Gastrocnemius medialis (tissue), 4 donors: ENCODE results near the gene RPS18. TPM values are rescaled to one million over a fixed set of nuclear protein-coding genes. Genes with fewer than 3 reads are reported as not detected.
"Not testable (repeated sequence)": the region's sequence is repeated elsewhere in the genome, so short reads cannot be mapped to it uniquely, and the experiment has no call there.

Source experiments
- ATAC-seq, 2 donors: fragments of 150-250 bp; one replicate each; pipeline ENCODE4 v1.9.1; 2016
- DNase-seq, 2 donors: peaks; one replicate each; pipeline ENCODE4 v3.0.0-alpha.2; 2019
- H3K27ac ChIP-seq, 4 donors: fragments of 200-600 bp; sonication (generic); 1 replicate in 1 of 4; 2 replicates in 3 of 4; pipeline ENCODE4 v1.5.1; 2016 to 2018; ENCODE audit warnings: mild to moderate bottlenecking in 2 of 4, moderate library complexity in 1 of 4
- H3K27me3 ChIP-seq, 3 donors: fragments of 200-600 bp; sonication (generic) in 2 of 3; 1 replicate in 1 of 3; 2 replicates in 2 of 3; pipeline versions ENCODE4 v1.5.1 to v1.6.0; 2016 to 2019; ENCODE audit warnings: mild to moderate bottlenecking in 1 of 3, moderate library complexity in 1 of 3
- H3K36me3 ChIP-seq, 2 donors: fragments of 200-600 bp; sonication (generic) in 1 of 2; one replicate each; pipeline ENCODE4 v1.5.1; 2017 to 2018
- H3K4me1 ChIP-seq, 2 donors: fragments of 200-600 bp; sonication (generic) in 1 of 2; one replicate each; pipeline ENCODE4 v1.5.1; 2016 to 2017; ENCODE audit warnings: mild to moderate bottlenecking in 2 of 2
- H3K4me3 ChIP-seq, 4 donors: fragments of 200-600 bp; sonication (generic) in 3 of 4; 1 replicate in 1 of 4; 2 replicates in 3 of 4; pipeline ENCODE4 v1.5.1; 2016 to 2019; ENCODE audit warnings: mild to moderate bottlenecking in 2 of 4
- H3K9me3 ChIP-seq, 3 donors: fragments of 200-600 bp; sonication (generic) in 2 of 3; 1 replicate in 1 of 3; 2 replicates in 2 of 3; pipeline ENCODE4 v1.5.1; 2016 to 2019
- POLR2A ChIP-seq, 2 donors: fragments of 450-650 bp; IDR thresholded peaks; one replicate each; pipeline ENCODE4 v1.6.1; 2017; ENCODE audit warnings: antibody characterized with exemption in 2 of 2, mild to moderate bottlenecking in 2 of 2, moderate library complexity in 2 of 2
- in situ Hi-C, 4 donors: fragments of 200-750 bp; cut with MboI; loops; one replicate each; pipeline versions ENCODE4 v1.15.0 to v1.8.0; 2017; ENCODE audit warnings: low sequenced_read_pairs in 4 of 4
- intact Hi-C: fragments of 100-400 bp; cut with DNase I; formaldehyde crosslinking; loops from one replicate; pipeline ENCODE4 v1.15.1; 2023; ENCODE audit warnings: low total_unique reads
- total RNA-seq, 4 donors: library from RNA; depleted of rRNA; stranded (reverse); fragments of >200 nt; gene quantifications; one replicate each; pipeline versions ENCODE4 v1.1.0 to v1.2.3, GENCODE V29; 2016
- TF ChIP-seq, protein P1 (sequence below), 5 experiments: fragments of 450-650 bp in 3 of 5; fragments of 200-600 bp in 2 of 5; sonication (generic) in 2 of 5; IDR thresholded peaks in 4 of 5; conservative IDR thresholded peaks in 1 of 5; 1 replicate in 4 of 5; 2 replicates in 1 of 5; pipeline ENCODE4 v1.5.1; 2016 to 2019; ENCODE audit warnings: antibody characterized with exemption in 5 of 5, mild to moderate bottlenecking in 3 of 5, moderate library complexity in 3 of 5

The RPS18 gene
- total RNA-seq, 4 donors from 2014 or later = 1,834 to 2,142 (median 2,010) TPM

DNA sequence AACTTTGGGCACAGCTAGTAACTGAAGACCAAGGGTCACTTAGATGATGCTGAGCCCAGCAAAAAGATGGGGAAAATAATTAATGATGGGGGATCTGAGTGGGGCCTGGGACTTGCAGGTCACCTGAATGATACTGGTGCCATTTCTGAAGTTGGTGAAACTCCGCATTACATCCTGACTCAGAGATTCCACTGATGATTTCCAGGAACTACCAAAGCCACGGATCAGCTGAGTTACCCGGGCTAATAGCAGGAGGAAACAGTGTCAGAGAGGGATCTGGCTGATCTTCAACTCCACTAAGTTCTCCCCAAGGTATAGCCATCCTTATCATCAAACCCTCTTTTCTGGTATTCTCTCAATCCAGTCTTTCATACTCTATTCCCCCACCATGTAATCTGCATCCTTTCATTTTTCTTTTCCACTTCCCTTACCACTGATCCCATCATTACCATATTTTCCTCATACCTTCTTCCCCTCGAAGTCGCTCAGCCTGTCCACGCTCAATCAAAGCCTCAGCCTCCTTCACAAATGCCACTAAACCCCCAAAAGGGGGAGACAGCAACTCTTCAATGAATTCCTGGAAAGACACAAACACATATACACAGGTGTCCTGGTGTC lies 20.4 kb upstream of the RPS18 start:
- H3K9me3 ChIP-seq = no peaks in the 10 kb centered on the region
- TF ChIP-seq, protein P1, sequence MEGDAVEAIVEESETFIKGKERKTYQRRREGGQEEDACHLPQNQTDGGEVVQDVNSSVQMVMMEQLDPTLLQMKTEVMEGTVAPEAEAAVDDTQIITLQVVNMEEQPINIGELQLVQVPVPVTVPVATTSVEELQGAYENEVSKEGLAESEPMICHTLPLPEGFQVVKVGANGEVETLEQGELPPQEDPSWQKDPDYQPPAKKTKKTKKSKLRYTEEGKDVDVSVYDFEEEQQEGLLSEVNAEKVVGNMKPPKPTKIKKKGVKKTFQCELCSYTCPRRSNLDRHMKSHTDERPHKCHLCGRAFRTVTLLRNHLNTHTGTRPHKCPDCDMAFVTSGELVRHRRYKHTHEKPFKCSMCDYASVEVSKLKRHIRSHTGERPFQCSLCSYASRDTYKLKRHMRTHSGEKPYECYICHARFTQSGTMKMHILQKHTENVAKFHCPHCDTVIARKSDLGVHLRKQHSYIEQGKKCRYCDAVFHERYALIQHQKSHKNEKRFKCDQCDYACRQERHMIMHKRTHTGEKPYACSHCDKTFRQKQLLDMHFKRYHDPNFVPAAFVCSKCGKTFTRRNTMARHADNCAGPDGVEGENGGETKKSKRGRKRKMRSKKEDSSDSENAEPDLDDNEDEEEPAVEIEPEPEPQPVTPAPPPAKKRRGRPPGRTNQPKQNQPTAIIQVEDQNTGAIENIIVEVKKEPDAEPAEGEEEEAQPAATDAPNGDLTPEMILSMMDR (IDR thresholded peaks at IDR 0.05 in 4 of 5, conservative IDR thresholded peaks at IDR 0.05 in 1 of 5) = no peak
- TF ChIP-seq POLR2A (IDR thresholded peaks at IDR 0.05) = no peak
- no peak overlapping the region for H3K27ac ChIP-seq
- ATAC-seq = no peak
- H3K27me3 ChIP-seq = no peaks in the 10 kb centered on the region
- H3K36me3 ChIP-seq = peaks cover 0 to 15% of the 10 kb centered on the region in 2 donors
- intact Hi-C loops (no loop called here), in situ Hi-C loops (no loop called here)
- DNase-seq = no peak
- peaks cover 10 to 17% of the 10 kb centered on the region in 2 donors for H3K4me1 ChIP-seq
- H3K4me3 ChIP-seq = no peak overlapping the region

DNA sequence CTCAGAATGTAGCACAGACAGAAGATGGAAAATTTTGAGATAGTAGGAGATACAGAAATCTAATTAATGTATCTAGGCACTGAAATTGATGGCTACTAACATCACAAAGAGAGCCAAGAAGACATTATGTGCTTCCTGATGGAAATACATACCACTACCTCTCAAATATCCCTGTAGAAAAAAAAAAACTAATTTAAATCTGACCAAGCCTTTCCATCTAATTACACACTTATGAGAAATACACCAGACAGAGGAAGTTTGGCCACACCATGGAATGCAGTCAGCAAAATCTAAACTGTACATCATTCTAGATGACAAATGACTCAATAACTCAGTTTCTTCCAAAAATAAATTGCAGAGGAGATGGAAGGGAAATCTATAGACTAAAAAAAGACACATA lies 19.1 kb upstream of the RPS18 start:
- in situ Hi-C loops = no loop called here
- H3K36me3 ChIP-seq = peaks cover 0 to 23% of the 10 kb centered on the region in 2 donors
- H3K4me1 ChIP-seq = peaks cover 10 to 17% of the 10 kb centered on the region in 2 donors
- H3K27me3 ChIP-seq = no peaks in the 10 kb centered on the region
- no peak overlapping the region for H3K27ac ChIP-seq
- intact Hi-C loops = no loop called here
- no peaks in the 10 kb centered on the region for H3K9me3 ChIP-seq
- TF ChIP-seq, protein P1 (IDR thresholded peaks at IDR 0.05 in 4 of 5, conservative IDR thresholded peaks at IDR 0.05 in 1 of 5) = no peak
- no peak for TF ChIP-seq POLR2A (IDR thresholded peaks at IDR 0.05)
- DNase-seq (no peak), ATAC-seq (no peak)
- no peak overlapping the region for H3K4me3 ChIP-seq

DNA sequence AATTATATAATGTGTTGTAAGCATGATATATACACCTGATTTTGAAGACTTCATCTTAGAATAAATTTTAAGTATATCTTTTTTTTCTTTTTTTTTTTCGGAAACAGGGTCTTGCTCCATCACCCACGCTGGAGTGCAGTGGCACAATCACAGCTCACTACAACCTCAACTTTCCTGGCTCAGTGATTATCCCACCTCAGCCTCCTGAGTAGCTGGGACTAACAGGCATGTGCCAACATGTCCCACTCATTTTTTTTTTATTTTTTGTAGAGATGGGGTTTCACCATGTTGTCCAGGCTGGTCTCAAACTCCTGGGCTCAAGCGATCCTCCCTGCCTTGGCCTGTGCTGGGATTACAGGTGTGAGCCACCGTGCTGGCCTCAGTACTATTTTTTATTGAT lies 17.3 kb upstream of the RPS18 start:
- intact Hi-C loops (no loop called here), in situ Hi-C loops (no loop called here)
- Histone ChIP-seq H3K4me3 (no peak overlapping the region), H3K4me1 (peaks cover 6 to 9% of the 10 kb centered on the region in 2 donors), H3K9me3 (no peaks in the 10 kb centered on the region), H3K27ac (no peak overlapping the region), H3K36me3 (peaks cover 0 to 35% of the 10 kb centered on the region in 2 donors), H3K27me3 (no peaks in the 10 kb centered on the region)
- no peak for TF ChIP-seq POLR2A (IDR thresholded peaks at IDR 0.05)
- TF ChIP-seq, protein P1 (IDR thresholded peaks at IDR 0.05 in 4 of 5, conservative IDR thresholded peaks at IDR 0.05 in 1 of 5) = no peak
- ATAC-seq (no peak), DNase-seq (no peak)

DNA sequence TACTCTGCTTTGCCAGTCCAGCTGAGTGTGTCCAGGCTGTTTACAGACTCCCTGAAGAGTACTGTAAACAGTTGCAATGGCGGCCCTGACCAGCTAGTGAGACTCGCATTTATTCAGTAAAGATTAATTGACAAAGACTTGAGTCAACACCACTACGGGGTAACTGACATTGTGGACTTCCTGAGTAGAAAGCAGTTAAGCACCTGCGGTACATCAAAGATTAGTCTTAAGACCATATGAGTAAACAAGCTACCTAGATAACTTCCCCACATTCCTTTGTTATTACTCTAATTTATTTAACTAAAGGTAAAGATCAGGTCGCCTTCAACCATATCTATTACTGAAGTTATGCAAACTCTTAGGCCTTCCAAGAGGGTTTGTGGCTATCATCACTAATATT lies 12.8 kb upstream of the RPS18 start:
- intact Hi-C loops (no loop called here), in situ Hi-C loops (no loop called here)
- Histone ChIP-seq H3K27me3 (no peaks in the 10 kb centered on the region), H3K27ac (no peak overlapping the region), H3K36me3 (peaks cover 0 to 52% of the 10 kb centered on the region in 2 donors), H3K4me1 (no peaks in the 10 kb centered on the region), H3K9me3 (no peaks in the 10 kb centered on the region), H3K4me3 (no peak overlapping the region)
- DNase-seq = no peak
- no peak for ATAC-seq
- TF ChIP-seq, protein P1 (IDR thresholded peaks at IDR 0.05 in 4 of 5, conservative IDR thresholded peaks at IDR 0.05 in 1 of 5) = no peak
- TF ChIP-seq POLR2A (IDR thresholded peaks at IDR 0.05) = no peak

DNA sequence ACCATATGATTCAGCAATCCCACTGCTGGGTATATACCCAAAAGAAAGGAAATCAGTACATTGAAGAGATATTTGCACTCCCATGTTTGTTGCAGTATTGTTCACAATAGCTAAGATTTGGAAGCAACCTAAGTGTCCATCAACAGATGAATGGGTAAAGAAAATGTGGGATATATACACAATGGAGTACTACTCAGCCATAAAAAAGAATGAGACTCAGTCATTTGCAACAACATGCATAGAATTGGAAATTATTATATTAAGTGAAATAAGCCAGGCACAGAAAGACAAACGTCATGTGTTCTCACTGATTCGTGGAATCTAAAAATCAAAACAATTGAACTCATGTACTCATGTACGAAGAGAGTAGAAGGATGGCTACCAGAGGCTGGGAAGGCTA lies 9.4 kb upstream of the RPS18 start:
- in situ Hi-C loops, H3K27me3 ChIP-seq, DNase-seq, H3K4me1 ChIP-seq, H3K27ac ChIP-seq, ATAC-seq, intact Hi-C loops, H3K4me3 ChIP-seq, H3K9me3 ChIP-seq: not testable (repeated sequence)
- H3K36me3 ChIP-seq = peaks cover 0 to 81% of the 10 kb centered on the region in 2 donors
